ENCODE data around the gene SLC31A1.

SLC31A1 gene

DNA sequence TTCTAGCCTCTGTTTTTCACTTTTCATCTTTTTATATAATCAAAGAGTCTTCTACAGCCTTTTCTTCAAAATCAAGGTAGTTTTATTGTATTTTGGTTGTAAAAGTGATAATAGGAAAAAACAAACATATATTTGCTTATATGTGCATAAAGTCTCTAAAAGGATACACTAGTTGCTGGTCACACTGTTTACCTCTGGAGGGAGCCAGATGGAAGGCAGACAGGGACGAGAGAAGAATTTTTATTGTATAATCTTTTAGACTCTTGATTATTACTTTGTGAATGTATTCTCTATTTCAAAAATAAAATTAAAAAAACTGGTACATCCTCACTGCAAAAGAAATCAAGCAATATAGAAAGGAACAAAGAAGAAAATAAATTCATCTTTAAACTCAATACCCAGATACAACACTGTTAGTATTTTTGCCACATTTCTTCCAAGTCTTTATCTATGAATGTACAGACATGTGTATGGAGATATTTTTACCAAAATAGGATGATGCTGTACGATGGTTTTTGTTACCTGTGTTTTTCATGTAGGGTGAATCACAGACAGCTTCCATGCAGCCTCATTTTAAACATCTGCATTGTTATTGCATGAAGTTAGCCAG is 88.0 kb downstream of the SLC31A1 start:
- no peak for DNase-seq

DNA sequence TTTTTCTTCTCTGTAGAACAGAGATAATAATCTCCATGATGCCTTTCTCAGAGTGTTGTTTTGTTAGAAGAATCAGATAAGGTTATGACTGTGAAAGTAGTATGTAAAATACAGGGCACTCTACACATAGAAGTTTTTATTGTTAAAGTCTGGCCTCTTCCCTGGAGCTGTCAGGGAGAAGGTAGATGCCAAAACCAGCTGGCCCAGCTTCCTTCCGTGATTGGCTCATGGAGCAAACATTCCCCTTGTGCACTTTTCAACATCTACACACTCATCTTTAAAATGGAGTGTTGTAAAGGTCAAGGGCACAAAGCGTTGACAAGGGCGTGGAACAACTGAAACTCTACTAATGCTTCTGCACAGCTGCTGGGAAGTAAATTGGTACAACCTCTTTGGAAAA is 89.2 kb downstream of the SLC31A1 start:
- no peak for DNase-seq

DNA sequence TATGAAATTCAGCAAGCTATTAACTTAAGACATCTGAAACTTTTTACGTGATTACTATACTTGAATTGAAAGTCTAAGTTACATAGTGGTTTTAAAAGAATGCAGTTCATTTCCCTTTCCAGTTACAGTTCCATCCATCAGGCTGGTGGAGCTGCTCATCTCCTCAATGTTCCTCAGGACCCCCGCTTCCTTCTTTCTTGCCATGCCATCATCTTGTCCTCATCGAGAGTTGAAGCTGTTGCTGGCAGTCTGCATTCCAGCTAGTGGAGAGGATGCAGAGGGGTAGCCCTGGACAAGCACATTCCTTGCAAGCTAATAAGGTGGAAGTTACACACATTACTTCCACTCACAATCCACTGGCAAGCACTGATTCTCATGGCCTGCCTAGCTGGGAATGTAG is 90.6 kb downstream of the SLC31A1 start:
- no peak for DNase-seq

DNA sequence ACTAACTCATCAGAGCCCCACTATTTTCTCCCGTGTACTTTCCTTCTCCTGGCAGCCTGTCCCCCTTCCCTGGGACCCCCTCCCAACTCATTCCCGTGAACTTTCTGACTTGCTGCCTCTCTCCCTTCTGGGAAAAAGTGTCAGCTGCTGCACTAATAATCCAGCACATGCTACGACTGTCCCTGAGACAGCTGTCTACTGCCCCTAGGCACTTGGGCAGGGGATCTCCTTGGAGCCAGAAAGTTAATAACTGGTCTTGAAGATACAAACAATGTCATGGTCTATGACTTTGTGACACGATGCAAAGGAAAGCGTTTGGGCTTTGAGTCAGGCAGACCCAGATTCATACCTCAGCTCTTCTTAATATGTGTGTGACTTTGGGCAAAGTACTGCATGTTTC is 91.9 kb downstream of the SLC31A1 start:
- no peak for DNase-seq
